Measurements from ENCODE around the gene SCN5A. TPM values are rescaled to one million over a fixed set of nuclear protein-coding genes. Genes with fewer than 3 reads are reported as not detected.

Gene SCN5A
- total and polyA plus RNA-seq, 7 donors: under 0.01 to 1.9 (median 0.51) TPM

GRCh38 chr3:38509732-38510131 lies 139.8 kb downstream of the SCN5A start:
- Histone ChIP-seq H3K27me3 (no peaks in the 10 kb centered on the region), H3K27ac (no peak overlapping the region), H3K4me3 (no peak overlapping the region), H3K4me1 (no peaks in the 10 kb centered on the region), H3K36me3 (peaks cover 0 to 86% (median 22%) of the 10 kb centered on the region in 4 donors), H3K9me3 (no peaks in the 10 kb centered on the region)
- WGBS, 2 donors: 96% methylated on average over 2 of the region's 2 CpGs
- no peak for DNase-seq
- intact Hi-C loops (cut with DNase I): no loop called here
- TF ChIP-seq POLR2A (IDR thresholded peaks at IDR 0.05) (no peak), EP300 (IDR thresholded peaks at IDR 0.05) (no peak), CTCF (IDR thresholded peaks at IDR 0.05) (no peak), POLR2AphosphoS5 (IDR thresholded peaks at IDR 0.05) (no peak)

- WGBS, 2 donors: 78 to 84% methylated on average over 2 of the region's 2 CpGs
- no peak overlapping the region for H3K4me3 ChIP-seq
- intact Hi-C loops (cut with DNase I): no loop called here
Observed at GRCh38 chr3:38507120-38507519, 142.4 kb downstream of the SCN5A start.

GRCh38 chr3:38500688-38501417 lies 148.6 kb downstream of the SCN5A start:
- peaks cover 0 to 45% (median 15%) of the 10 kb centered on the region in 4 donors for H3K4me1 ChIP-seq
- H3K27me3 ChIP-seq: no peaks in the 10 kb centered on the region
- no peak overlapping the region for H3K4me3 ChIP-seq
- DNase-seq: no peak
- H3K27ac ChIP-seq: peak overlapping the region in 3 of 4 donors; percentile 40 to 54 (median 44)
- intact Hi-C loops (cut with DNase I): no loop called here
- 78 to 83% methylated on average over 2 of the region's 2 CpGs for WGBS, 2 donors
- no peak for TF ChIP-seq EP300 (IDR thresholded peaks at IDR 0.05)
- H3K9me3 ChIP-seq: no peaks in the 10 kb centered on the region
- peaks cover 0 to 35% (median 8%) of the 10 kb centered on the region in 4 donors for H3K36me3 ChIP-seq

More at GRCh38 chr3:38507120-38507519, 142.4 kb downstream of the SCN5A start:
- TF ChIP-seq EP300 (IDR thresholded peaks at IDR 0.05) (no peak), CTCF (IDR thresholded peaks at IDR 0.05) (no peak), POLR2AphosphoS5 (IDR thresholded peaks at IDR 0.05) (no peak), POLR2A (IDR thresholded peaks at IDR 0.05) (no peak)
- no peak overlapping the region for H3K27ac ChIP-seq
- no peaks in the 10 kb centered on the region for H3K27me3 ChIP-seq
- no peaks in the 10 kb centered on the region for H3K9me3 ChIP-seq
- H3K36me3 ChIP-seq: peaks cover 0 to 90% (median 23%) of the 10 kb centered on the region in 4 donors
- H3K4me1 ChIP-seq: no peaks in the 10 kb centered on the region
- no peak for DNase-seq

Small RNAs within 50 kb of the gene (small RNA-seq; reads per million reads assigned to genes)
- 0 reads per million in 3 donors for gene RF00019

Other genes with a start within 250 kb of the SCN5A start
- gene ACVR2B, start 195.8 kb downstream of the SCN5A start, total RNA-seq: 1 to 10 TPM; 4.8 to 9.1 (median 6.7) TPM
- 1 to 10 TPM in 1 of 3 donors, under 1 TPM in 2; 0.46 to 1.7 (median 0.60) TPM for gene ACVR2B, start 195.8 kb downstream of the SCN5A start, polyA plus RNA-seq
- gene EXOG, start 153.3 kb downstream of the SCN5A start, total RNA-seq: 10 to 100 TPM in 3 of 4 donors, 1 to 10 TPM in 1; 9.7 to 26.9 (median 12.8) TPM
- gene EXOG, start 153.3 kb downstream of the SCN5A start, polyA plus RNA-seq: 1 to 10 TPM; 2.4 to 7.8 (median 2.5) TPM
- not detected for gene SCN10A, start 166.5 kb upstream of the SCN5A start, total RNA-seq
- gene SCN10A, start 166.5 kb upstream of the SCN5A start, polyA plus RNA-seq: not detected